ENCODE results near the gene TNNI3. TPM values are rescaled to one million over a fixed set of nuclear protein-coding genes. Genes with fewer than 3 reads are reported as not detected.
A peak's percentile ranks its signal among the peaks of the same experiment; 100 is the strongest.

The TNNI3 gene
- total RNA-seq, 2 experiments from 2014 or later = not detected

GRCh38 chr19:55171440-55171839, 13.9 kb upstream of the TNNI3 start:
- H3K27me3 ChIP-seq (ENCODE audit: control insufficient read depth in 1 of 2, insufficient read depth in 2 of 2, low read length in 2 of 2) = peaks cover 69 to 85% of the 10 kb centered on the region in 2 experiments
- H3K4me1 ChIP-seq (ENCODE audit: insufficient read depth, low read length) = peaks cover 30% of the 10 kb centered on the region
- ATAC-seq (ENCODE audit: poor library complexity) (no peak), DNase-seq (no peak)
- TF ChIP-seq CTCF (IDR thresholded peaks at IDR 0.05) = no peak
- no peak overlapping the region for H3K4me3 ChIP-seq (ENCODE audit: low read length)
- no peaks in the 10 kb centered on the region for H3K36me3 Mint-ChIP-seq (ENCODE audit: low read depth)
- H3K27me3 Mint-ChIP-seq = peaks cover 83% of the 10 kb centered on the region
- ChIA-PET POLR2A (no interaction called here), CTCF (no interaction called here)
- peak overlapping the region; percentile 42 for H3K4me3 Mint-ChIP-seq
- no peak overlapping the region for H3K27ac Mint-ChIP-seq
- peaks cover 0 to 62% of the 10 kb centered on the region in 2 experiments for H3K9me3 ChIP-seq (ENCODE audit: control insufficient read depth in 1 of 2, insufficient read depth in 1 of 2, low read length in 2 of 2)
- no peak overlapping the region for H3K27ac ChIP-seq (ENCODE audit: low read depth in 1 of 2, low read length in 2 of 2)
- H3K4me1 Mint-ChIP-seq (ENCODE audit: low read depth) = peaks cover 33% of the 10 kb centered on the region
- H3K9me3 Mint-ChIP-seq = no peaks in the 10 kb centered on the region
- no peaks in the 10 kb centered on the region for H3K36me3 ChIP-seq (ENCODE audit: insufficient read depth, low read length)
- intact Hi-C loops (cut with DNase I, micrococcal nuclease) = loop anchor here in 1 of 2 experiments (10.0 kb wide), 1 partner anchor 83 kb away; the partner anchor contains the start of gene PPP6R1

DNA sequence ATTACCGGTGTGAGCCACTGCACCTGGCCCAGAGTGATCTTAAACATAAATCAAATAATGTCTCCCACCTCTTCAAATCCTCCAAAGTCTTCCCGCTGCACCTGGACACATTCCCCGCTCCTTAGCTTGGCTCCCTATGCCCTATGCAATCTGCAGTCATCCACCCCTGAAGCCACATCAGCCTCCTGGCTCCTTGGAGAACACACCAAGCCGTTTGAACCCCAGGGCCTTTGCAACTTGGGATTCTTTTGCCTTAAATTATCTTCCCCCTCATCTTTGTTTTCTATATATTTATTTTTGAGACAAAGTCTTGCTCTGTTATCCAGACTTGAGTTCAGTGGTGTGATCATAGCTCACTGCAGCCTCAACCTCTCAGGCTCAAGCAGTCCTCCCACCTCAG, 11.6 kb upstream of the TNNI3 start:
- POLR2A ChIA-PET = no interaction called here
- Mint-ChIP-seq H3K4me3 (no peak overlapping the region), H3K27me3 (peaks cover 83% of the 10 kb centered on the region), H3K9me3 (no peaks in the 10 kb centered on the region), H3K4me1 (ENCODE audit: low read depth) (peaks cover 32% of the 10 kb centered on the region), H3K27ac (no peak overlapping the region), H3K36me3 (ENCODE audit: low read depth) (no peaks in the 10 kb centered on the region)
- ATAC-seq (ENCODE audit: poor library complexity) (no peak), DNase-seq (no peak)
- Histone ChIP-seq H3K27me3 (ENCODE audit: control insufficient read depth in 1 of 2, insufficient read depth in 2 of 2, low read length in 2 of 2) (peaks cover 65 to 82% of the 10 kb centered on the region in 2 experiments), H3K36me3 (ENCODE audit: insufficient read depth, low read length) (no peaks in the 10 kb centered on the region), H3K27ac (ENCODE audit: low read depth in 1 of 2, low read length in 2 of 2) (no peak overlapping the region), H3K4me3 (ENCODE audit: low read length) (no peak overlapping the region), H3K4me1 (ENCODE audit: insufficient read depth, low read length) (peaks cover 29% of the 10 kb centered on the region), H3K9me3 (ENCODE audit: control insufficient read depth in 1 of 2, insufficient read depth in 1 of 2, low read length in 2 of 2) (peaks cover 0 to 56% of the 10 kb centered on the region in 2 experiments)
- TF ChIP-seq CTCF (IDR thresholded peaks at IDR 0.05) = no peak
- intact Hi-C loops (cut with DNase I, micrococcal nuclease) = no loop called here
- CTCF ChIA-PET = interaction anchor here (1.5 kb wide), 1 partner anchor 9 kb away, joined by 5 read pairs; no protein-coding TSS in a partner anchor

GRCh38 chr19:55166530-55167268, 9.2 kb upstream of the TNNI3 start, which contains the start of gene DNAAF3:
DNAAF3 (minus strand) TSS chr19:55166613; CDS start chr19:55166413, 200 bp downstream.
- intact Hi-C loops (cut with DNase I, micrococcal nuclease) = no loop called here
- H3K4me3 ChIP-seq (ENCODE audit: low read length) = peak within 1 kb of the TSS; percentile 37
- H3K27ac ChIP-seq (ENCODE audit: low read depth in 1 of 2, low read length in 2 of 2) = no peak within 1 kb of the TSS
- H3K9me3 ChIP-seq (ENCODE audit: control insufficient read depth in 1 of 2, insufficient read depth in 1 of 2, low read length in 2 of 2) = peaks cover 0 to 49% of the 10 kb centered on the region in 2 experiments
- H3K27me3 ChIP-seq (ENCODE audit: control insufficient read depth in 1 of 2, insufficient read depth in 2 of 2, low read length in 2 of 2) = peaks cover 67 to 79% of the 10 kb centered on the region in 2 experiments
- H3K4me3 Mint-ChIP-seq = peak within 1 kb of the TSS; percentile 85
- peaks cover 15% of the 10 kb centered on the region for H3K4me1 ChIP-seq (ENCODE audit: insufficient read depth, low read length)
- H3K27ac Mint-ChIP-seq = peak within 1 kb of the TSS; percentile 55
- ATAC-seq (ENCODE audit: poor library complexity) (peak; percentile 72), DNase-seq (peak in 12 of 14 experiments; percentile 23 to 83 (median 66))
- TF ChIP-seq CTCF (IDR thresholded peaks at IDR 0.05) = no peak
- H3K36me3 ChIP-seq (ENCODE audit: insufficient read depth, low read length) = no peaks in the 10 kb centered on the region
- POLR2A ChIA-PET = interaction anchor here (1.4 kb wide), 1 partner anchor 50 kb away, joined by 3 read pairs; the partner anchor contains the start of gene PPP1R12C
- peaks cover 20% of the 10 kb centered on the region for H3K4me1 Mint-ChIP-seq (ENCODE audit: low read depth)
- no peaks in the 10 kb centered on the region for H3K9me3 Mint-ChIP-seq
- peaks cover 77% of the 10 kb centered on the region for H3K27me3 Mint-ChIP-seq
- no peaks in the 10 kb centered on the region for H3K36me3 Mint-ChIP-seq (ENCODE audit: low read depth)
- CTCF ChIA-PET = interaction anchor here (0.6 kb wide), 1 partner anchor 78 kb away, joined by 3 read pairs; no protein-coding TSS in a partner anchor
